Calu3 (cell line): ENCODE results near the gene LINGO1. TPM values are rescaled to one million over a fixed set of nuclear protein-coding genes. Genes with fewer than 3 reads are reported as not detected.

Experiments
- BruUV-seq: library from RNA; stranded (reverse); fragments of 400-500 nt; replicated peaks from 2 replicates; lab custom pipeline; 2021; lab: Mats Ljungman, UMichigan
- CTCF ChIA-PET: fragments of 300-600 bp; sonication (Branson Sonifier 250); formaldehyde crosslinking; loops from one replicate; lab custom pipeline; 2022; ENCODE audit warnings: antibody characterized with exemption; lab: Charles Lee
- DNase-seq: peaks from one replicate; pipeline ENCODE4 v3.0.0; 2022
- H3K27ac Mint-ChIP-seq: one replicate; pipeline ENCODE4 v1.8.0; 2022; ENCODE audit warnings: mixed read lengths; ENCODE audit not compliant: unreplicated experiment
- H3K27me3 Mint-ChIP-seq: one replicate; pipeline ENCODE4 v1.8.0; 2022; ENCODE audit warnings: mixed read lengths; ENCODE audit not compliant: unreplicated experiment
- H3K36me3 Mint-ChIP-seq: one replicate; pipeline ENCODE4 v1.8.0; 2022; ENCODE audit warnings: mild to moderate bottlenecking, moderate library complexity, mixed read lengths; ENCODE audit not compliant: insufficient read depth, unreplicated experiment
- H3K4me1 Mint-ChIP-seq: one replicate; pipeline ENCODE4 v1.8.0; 2022; ENCODE audit warnings: mild to moderate bottlenecking, low read depth, mixed read lengths; ENCODE audit not compliant: unreplicated experiment
- H3K4me3 Mint-ChIP-seq: one replicate; pipeline ENCODE4 v1.8.0; 2022; ENCODE audit warnings: mild to moderate bottlenecking, low read depth, moderate library complexity, mixed read lengths; ENCODE audit not compliant: unreplicated experiment
- H3K9me3 Mint-ChIP-seq: one replicate; pipeline ENCODE4 v1.8.0; 2022; ENCODE audit warnings: low read depth, mixed read lengths; ENCODE audit not compliant: unreplicated experiment
- intact Hi-C: fragments of 100-400 bp; cut with micrococcal nuclease; formaldehyde crosslinking; loops from one replicate; pipeline ENCODE4 v1.10.0; 2022; ENCODE audit not compliant: unreplicated experiment
- total RNA-seq: library from RNA; stranded (reverse); gene quantifications from 2 replicates; pipeline ENCODE4 v1.2.3, GENCODE V29; 2022
- TF ChIP-seq, protein P1 (sequence below): fragments of 200-600 bp; IDR thresholded peaks from one replicate; pipeline ENCODE4 v1.8.0; 2022; ENCODE audit warnings: antibody characterized with exemption; ENCODE audit not compliant: unreplicated experiment

Gene LINGO1
- total RNA-seq, 1 experiment from 2014 or later = not detected

- no peak for DNase-seq
- TF ChIP-seq, protein P1, sequence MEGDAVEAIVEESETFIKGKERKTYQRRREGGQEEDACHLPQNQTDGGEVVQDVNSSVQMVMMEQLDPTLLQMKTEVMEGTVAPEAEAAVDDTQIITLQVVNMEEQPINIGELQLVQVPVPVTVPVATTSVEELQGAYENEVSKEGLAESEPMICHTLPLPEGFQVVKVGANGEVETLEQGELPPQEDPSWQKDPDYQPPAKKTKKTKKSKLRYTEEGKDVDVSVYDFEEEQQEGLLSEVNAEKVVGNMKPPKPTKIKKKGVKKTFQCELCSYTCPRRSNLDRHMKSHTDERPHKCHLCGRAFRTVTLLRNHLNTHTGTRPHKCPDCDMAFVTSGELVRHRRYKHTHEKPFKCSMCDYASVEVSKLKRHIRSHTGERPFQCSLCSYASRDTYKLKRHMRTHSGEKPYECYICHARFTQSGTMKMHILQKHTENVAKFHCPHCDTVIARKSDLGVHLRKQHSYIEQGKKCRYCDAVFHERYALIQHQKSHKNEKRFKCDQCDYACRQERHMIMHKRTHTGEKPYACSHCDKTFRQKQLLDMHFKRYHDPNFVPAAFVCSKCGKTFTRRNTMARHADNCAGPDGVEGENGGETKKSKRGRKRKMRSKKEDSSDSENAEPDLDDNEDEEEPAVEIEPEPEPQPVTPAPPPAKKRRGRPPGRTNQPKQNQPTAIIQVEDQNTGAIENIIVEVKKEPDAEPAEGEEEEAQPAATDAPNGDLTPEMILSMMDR = no peak
- CTCF ChIA-PET = no interaction called here
- Mint-ChIP-seq H3K9me3 (no peaks in the 10 kb centered on the region), H3K36me3 (no peaks in the 10 kb centered on the region), H3K4me1 (no peaks in the 10 kb centered on the region), H3K27ac (no peak overlapping the region), H3K4me3 (no peak overlapping the region), H3K27me3 (peaks cover 99% of the 10 kb centered on the region)
- intact Hi-C loops = no loop called here
- BruUV-seq = no TSS peak
These were observed 53.1 kb downstream of the LINGO1 start for GRCh38 chr15:77579498-77580188.

DNA sequence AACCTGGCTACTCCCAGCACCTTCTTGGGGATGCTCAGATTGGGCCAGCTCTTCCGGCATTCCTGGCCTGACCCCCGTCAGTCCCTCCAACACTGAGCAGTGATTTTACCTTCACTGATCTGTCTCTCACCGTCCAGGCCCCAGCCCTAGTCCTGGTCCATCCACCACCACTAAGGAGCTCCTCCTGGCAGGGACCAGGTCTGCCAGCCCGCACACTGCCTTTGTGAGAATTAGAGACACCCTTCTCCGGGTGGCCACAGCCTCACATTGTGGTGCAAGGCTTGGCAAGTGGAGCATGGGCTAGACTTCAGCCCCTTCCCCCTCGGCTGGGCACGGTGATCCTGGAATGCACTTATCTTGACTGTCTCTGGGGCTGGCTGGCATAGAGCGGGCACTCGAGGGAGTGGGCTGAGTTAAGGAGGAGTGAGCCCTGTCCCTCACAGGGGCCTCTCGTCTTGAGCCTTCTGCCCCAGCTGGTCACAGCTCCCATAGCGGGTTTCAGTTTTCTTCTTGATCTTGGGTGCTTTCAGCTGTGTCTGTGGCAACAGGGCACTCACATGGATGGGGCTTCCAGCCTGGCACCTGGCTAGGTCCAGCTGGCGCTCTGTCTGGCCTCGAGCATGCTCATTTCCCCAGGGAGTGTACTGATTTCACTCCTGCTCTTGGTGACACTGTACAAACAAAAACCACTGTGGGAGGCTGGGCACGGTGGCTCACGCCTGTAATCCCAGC, 53.9 kb downstream of the LINGO1 start:
- CTCF ChIA-PET = no interaction called here
- intact Hi-C loops = no loop called here
- H3K4me3 Mint-ChIP-seq = no peak overlapping the region
- DNase-seq = no peak
- peaks cover 98% of the 10 kb centered on the region for H3K27me3 Mint-ChIP-seq
- H3K9me3 Mint-ChIP-seq = no peaks in the 10 kb centered on the region
- no peaks in the 10 kb centered on the region for H3K36me3 Mint-ChIP-seq
- no peaks in the 10 kb centered on the region for H3K4me1 Mint-ChIP-seq
- no peak overlapping the region for H3K27ac Mint-ChIP-seq
- TF ChIP-seq, protein P1 = no peak
- BruUV-seq = no TSS peak

- Mint-ChIP-seq H3K4me1 (no peaks in the 10 kb centered on the region), H3K27ac (no peak overlapping the region), H3K4me3 (no peak overlapping the region), H3K9me3 (no peaks in the 10 kb centered on the region), H3K36me3 (no peaks in the 10 kb centered on the region), H3K27me3 (peaks cover 99% of the 10 kb centered on the region)
- TF ChIP-seq, protein P1 = no peak
- CTCF ChIA-PET = interaction anchor here (0.6 kb wide), 1 partner anchor 44 kb away, joined by 4 read pairs; no protein-coding TSS in a partner anchor
- DNase-seq = no peak
- intact Hi-C loops = no loop called here
- no TSS peak for BruUV-seq
These were observed 55.3 kb downstream of the LINGO1 start for GRCh38 chr15:77577366-77577950.

DNA sequence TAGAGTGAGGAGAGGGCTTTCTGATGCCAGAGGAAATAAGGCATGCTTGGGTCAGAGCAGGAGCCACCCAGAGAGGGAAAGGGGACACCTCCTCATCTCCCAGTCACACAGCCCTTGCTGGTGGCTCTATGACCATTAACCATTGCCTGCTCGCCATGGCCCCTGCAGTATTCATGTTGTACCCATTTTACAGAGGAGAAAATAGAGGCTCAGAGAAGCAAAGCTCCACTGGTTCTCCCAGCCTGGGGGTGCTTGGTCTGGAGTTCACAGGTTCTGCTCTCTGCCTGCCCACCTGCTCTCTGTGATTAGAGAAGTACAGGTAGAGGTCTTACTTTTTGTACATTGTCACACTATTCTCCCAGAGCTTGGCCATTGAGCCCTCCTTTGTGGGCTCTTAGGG, 56.2 kb downstream of the LINGO1 start:
- Mint-ChIP-seq H3K4me3 (no peak overlapping the region), H3K9me3 (no peaks in the 10 kb centered on the region), H3K27ac (no peak overlapping the region), H3K27me3 (peaks cover 94% of the 10 kb centered on the region), H3K36me3 (no peaks in the 10 kb centered on the region), H3K4me1 (no peaks in the 10 kb centered on the region)
- intact Hi-C loops = no loop called here
- TF ChIP-seq, protein P1 = no peak
- CTCF ChIA-PET = interaction anchor here (0.7 to 0.8 kb wide), 2 partner anchors 230 to 281 kb away, joined by 4 to 5 read pairs; no protein-coding TSS in a partner anchor
- DNase-seq = no peak
- no TSS peak for BruUV-seq
